WTC11 (cell line): Measurements from ENCODE around the gene KLK11. TPM values are rescaled to one million over a fixed set of nuclear protein-coding genes. Genes with fewer than 3 reads are reported as not detected.

Experiments used
- ATAC-seq: fragments of 200-7000 bp; cut with Tn5 transposase; 2 replicates; pipeline ENCODE4 v1.10.0; 2021; ENCODE audit warnings: mild to moderate bottlenecking, moderate library complexity
- CTCF ChIA-PET: fragments of 300-600 bp; sonication (Branson Sonifier 250); formaldehyde crosslinking; loops from one replicate; lab custom pipeline; 2021; ENCODE audit warnings: antibody characterized with exemption; lab: Charles Lee
- POLR2A ChIA-PET: fragments of 350-600 bp; sonication (Branson Sonifier 250); formaldehyde crosslinking; loops from one replicate; lab custom pipeline; 2021; ENCODE audit warnings: antibody characterized with exemption; lab: Charles Lee
- DNase-seq: peaks from one replicate; pipeline ENCODE4 v3.0.0; 2021; ENCODE audit warnings: low spot score
- H3K27ac Mint-ChIP-seq: 2 replicates; pipeline ENCODE4 v1.8.0; 2021; ENCODE audit warnings: mixed read lengths
- H3K27me3 Mint-ChIP-seq: 2 replicates; pipeline ENCODE4 v1.8.0; 2021; ENCODE audit warnings: low read depth, mild to moderate bottlenecking, moderate library complexity, mixed read lengths
- H3K36me3 Mint-ChIP-seq: 2 replicates; pipeline ENCODE4 v1.8.0; 2021; ENCODE audit warnings: mixed read lengths
- H3K4me1 Mint-ChIP-seq: 2 replicates; pipeline ENCODE4 v1.8.0; 2022; ENCODE audit warnings: mixed read lengths
- H3K4me3 Mint-ChIP-seq: 2 replicates; pipeline ENCODE4 v1.8.0; 2021; ENCODE audit warnings: mild to moderate bottlenecking, moderate library complexity, mixed read lengths
- H3K9me3 Mint-ChIP-seq: 2 replicates; pipeline ENCODE4 v1.8.0; 2021; ENCODE audit warnings: mixed read lengths
- ATF1 ChIP-seq: sonication (generic); formaldehyde crosslinking; IDR thresholded peaks from 2 replicates; pipeline ENCODE4 v1.8.1; 2023; ENCODE audit warnings: mild to moderate bottlenecking, moderate library complexity, missing genetic modification reagents
- CREB1 ChIP-seq: sonication (generic); formaldehyde crosslinking; IDR thresholded peaks from 2 replicates; pipeline ENCODE4 v1.8.0; 2023; ENCODE audit warnings: mild to moderate bottlenecking, missing genetic modification reagents
- CREM ChIP-seq: sonication (generic); formaldehyde crosslinking; IDR thresholded peaks from 2 replicates; pipeline ENCODE4 v1.8.1; 2022; ENCODE audit warnings: mild to moderate bottlenecking, missing genetic modification reagents, moderate library complexity
- ELF4 ChIP-seq: sonication (generic); formaldehyde crosslinking; IDR thresholded peaks from 2 replicates; pipeline ENCODE4 v1.8.1; 2022; ENCODE audit warnings: low read depth, mild to moderate bottlenecking, moderate library complexity, missing genetic modification reagents
- GABPB1 ChIP-seq: sonication (generic); formaldehyde crosslinking; IDR thresholded peaks from 2 replicates; pipeline ENCODE4 v1.8.1; 2023; ENCODE audit warnings: mild to moderate bottlenecking, missing genetic modification reagents
- GRHL2 ChIP-seq: fragments of 250-450 bp; sonication (Bioruptor Pico); IDR thresholded peaks from 2 replicates; pipeline ENCODE4 v1.8.0; 2022; ENCODE audit warnings: mild to moderate bottlenecking, moderate library complexity; ENCODE audit not compliant: insufficient replicate concordance, severe bottlenecking
- IRF2 ChIP-seq: sonication (generic); formaldehyde crosslinking; IDR thresholded peaks from 2 replicates; pipeline ENCODE4 v1.8.0; 2022; ENCODE audit warnings: low read depth, missing genetic modification reagents, borderline replicate concordance
- JAZF1 ChIP-seq: fragments of 250-450 bp; sonication (Bioruptor Pico); IDR thresholded peaks from 2 replicates; pipeline ENCODE4 v1.9.0; 2021; ENCODE audit warnings: moderate library complexity, mild to moderate bottlenecking, inconsistent platforms
- JUN ChIP-seq: sonication (generic); formaldehyde crosslinking; IDR thresholded peaks from 2 replicates; pipeline ENCODE4 v1.8.0; 2023; ENCODE audit warnings: mild to moderate bottlenecking, missing genetic modification reagents
- NFE2L1 ChIP-seq: sonication (generic); formaldehyde crosslinking; IDR thresholded peaks from 2 replicates; pipeline ENCODE4 v1.8.1; 2023; ENCODE audit warnings: missing genetic modification reagents
- NR2C2 ChIP-seq: sonication (generic); formaldehyde crosslinking; IDR thresholded peaks from 2 replicates; pipeline ENCODE4 v1.8.0; 2022; ENCODE audit warnings: mild to moderate bottlenecking, missing genetic modification reagents
- OVOL2 ChIP-seq: fragments of 250-450 bp; sonication (Bioruptor Pico); IDR thresholded peaks from 2 replicates; pipeline ENCODE4 v1.9.0; 2021; ENCODE audit warnings: mild to moderate bottlenecking, borderline replicate concordance
- RELA ChIP-seq: sonication (generic); formaldehyde crosslinking; IDR thresholded peaks from 2 replicates; pipeline ENCODE4 v1.8.1; 2022; ENCODE audit warnings: missing genetic modification reagents, mild to moderate bottlenecking, borderline replicate concordance
- SMAD3 ChIP-seq: sonication (generic); formaldehyde crosslinking; IDR thresholded peaks from 2 replicates; pipeline ENCODE4 v1.8.0; 2022; ENCODE audit warnings: missing genetic modification reagents, mild to moderate bottlenecking, borderline replicate concordance
- TP53 ChIP-seq: sonication (generic); formaldehyde crosslinking; IDR thresholded peaks from 2 replicates; pipeline ENCODE4 v1.8.1; 2023; ENCODE audit warnings: mild to moderate bottlenecking, missing genetic modification reagents
- ZNF232 ChIP-seq: sonication (generic); formaldehyde crosslinking; IDR thresholded peaks from 2 replicates; pipeline ENCODE4 v1.8.0; 2022; ENCODE audit warnings: mild to moderate bottlenecking, missing genetic modification reagents
- ZNF263 ChIP-seq: sonication (generic); formaldehyde crosslinking; IDR thresholded peaks from 2 replicates; pipeline ENCODE4 v1.8.1; 2022; ENCODE audit warnings: low read depth, mild to moderate bottlenecking, moderate library complexity, missing genetic modification reagents
- ZNF671 ChIP-seq: fragments of 250-450 bp; sonication (Bioruptor Pico); IDR thresholded peaks from 2 replicates; pipeline ENCODE4 v1.8.0; 2021; ENCODE audit warnings: mild to moderate bottlenecking
- total RNA-seq: library from RNA; stranded (reverse); gene quantifications from 3 replicates; pipeline ENCODE4 v1.2.3, GENCODE V29; 2021
- TF ChIP-seq, protein P1 (sequence below): sonication (generic); formaldehyde crosslinking; IDR thresholded peaks from 2 replicates; pipeline ENCODE4 v1.8.0; 2023; ENCODE audit warnings: missing genetic modification reagents
- TF ChIP-seq, protein P2 (sequence below): fragments of 250-450 bp; sonication (Bioruptor Pico); IDR thresholded peaks from 2 replicates; pipeline ENCODE4 v2.1.2; 2022; ENCODE audit warnings: mild to moderate bottlenecking, moderate library complexity
- TF ChIP-seq, protein P3 (sequence below): sonication (generic); formaldehyde crosslinking; conservative IDR thresholded peaks from 2 replicates; pipeline ENCODE4 v1.8.1; 2022; ENCODE audit warnings: mild to moderate bottlenecking, missing genetic modification reagents
- TF ChIP-seq, protein P4 (sequence below): sonication (generic); formaldehyde crosslinking; IDR thresholded peaks from 2 replicates; pipeline ENCODE4 v1.8.1; 2022; ENCODE audit warnings: low read depth, mild to moderate bottlenecking, moderate library complexity, missing genetic modification reagents, borderline replicate concordance
- TF ChIP-seq, protein P5 (sequence below): sonication (generic); formaldehyde crosslinking; IDR thresholded peaks from 2 replicates; pipeline ENCODE4 v1.8.0; 2022; ENCODE audit warnings: missing genetic modification reagents
- TF ChIP-seq, protein P6 (sequence below): sonication (generic); formaldehyde crosslinking; IDR thresholded peaks from 2 replicates; pipeline ENCODE4 v1.8.1; 2023; ENCODE audit warnings: mild to moderate bottlenecking, missing genetic modification reagents
- TF ChIP-seq, protein P7 (sequence below): fragments of 200-600 bp; IDR thresholded peaks from 2 replicates; pipeline ENCODE4 v1.8.0; 2022; ENCODE audit warnings: antibody characterized with exemption
- TF ChIP-seq, protein P8 (sequence below): sonication (generic); formaldehyde crosslinking; IDR thresholded peaks from 2 replicates; pipeline ENCODE4 v1.8.1; 2023; ENCODE audit warnings: mild to moderate bottlenecking, moderate library complexity, missing genetic modification reagents

KLK11 gene
- total RNA-seq, 1 experiment from 2014 or later: 0.55 TPM

DNA sequence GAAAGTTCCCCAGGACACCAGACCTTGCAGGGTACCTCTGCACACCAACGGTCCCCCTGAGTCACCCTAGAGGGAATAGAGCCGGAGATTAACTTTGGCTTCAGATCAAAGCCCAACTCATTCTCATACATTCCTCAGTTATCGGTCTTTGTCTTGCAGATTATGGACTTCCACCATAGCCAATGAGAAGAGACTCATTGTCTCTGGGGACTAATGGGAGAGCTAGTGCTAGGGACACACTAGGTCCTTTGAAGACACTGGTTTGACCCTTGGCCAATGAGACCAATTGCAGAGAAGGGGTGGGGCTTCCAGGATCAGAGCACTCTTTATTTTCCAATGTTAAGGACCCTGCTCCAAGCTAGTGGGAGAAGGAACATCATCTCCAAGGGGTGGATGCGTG is 48.8 kb downstream of the KLK11 start:
- no peak overlapping the region for H3K27ac Mint-ChIP-seq
- peaks cover 43% of the 10 kb centered on the region for H3K4me1 Mint-ChIP-seq
- CTCF ChIA-PET: interaction anchor here (0.8 kb wide), 1 partner anchor 39 kb away, joined by 3 read pairs; no protein-coding TSS in a partner anchor

DNA sequence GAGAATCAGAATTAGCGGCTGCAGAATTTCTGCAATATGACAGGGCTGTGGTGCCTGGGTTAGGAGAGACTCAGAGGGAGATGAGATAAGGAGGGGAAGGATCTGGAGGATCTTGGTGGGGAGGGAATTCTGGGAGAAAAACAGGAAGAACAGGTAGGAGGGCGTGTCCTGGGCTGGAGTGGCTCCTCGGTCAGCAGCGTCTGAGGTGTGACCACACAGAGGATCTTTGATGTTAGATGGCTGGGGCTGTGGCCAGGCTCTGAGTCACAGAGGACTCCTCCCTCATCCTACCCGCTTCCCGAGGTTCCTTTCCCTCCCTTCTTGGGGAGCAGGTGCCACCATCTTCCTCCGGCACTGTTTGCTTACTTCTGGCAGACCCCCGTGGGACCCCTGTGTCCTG is 50.6 kb downstream of the KLK11 start:
- Mint-ChIP-seq H3K4me1 (peaks cover 46% of the 10 kb centered on the region), H3K27me3 (peaks cover 9% of the 10 kb centered on the region), H3K9me3 (peaks cover 4% of the 10 kb centered on the region), H3K36me3 (no peaks in the 10 kb centered on the region), H3K4me3 (no peak overlapping the region; the same call in 1 of the 2 replicates)
- ATAC-seq: peak; percentile 75
- POLR2A ChIA-PET: no interaction called here
- CTCF ChIA-PET: no interaction called here
- TF ChIP-seq, protein P1, sequence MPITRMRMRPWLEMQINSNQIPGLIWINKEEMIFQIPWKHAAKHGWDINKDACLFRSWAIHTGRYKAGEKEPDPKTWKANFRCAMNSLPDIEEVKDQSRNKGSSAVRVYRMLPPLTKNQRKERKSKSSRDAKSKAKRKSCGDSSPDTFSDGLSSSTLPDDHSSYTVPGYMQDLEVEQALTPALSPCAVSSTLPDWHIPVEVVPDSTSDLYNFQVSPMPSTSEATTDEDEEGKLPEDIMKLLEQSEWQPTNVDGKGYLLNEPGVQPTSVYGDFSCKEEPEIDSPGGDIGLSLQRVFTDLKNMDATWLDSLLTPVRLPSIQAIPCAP (CRISPR knock-in tag): no peak
- TF ChIP-seq ZNF232 (no peak), ZNF671 (CRISPR knock-in tag) (no peak), TP53 (CRISPR knock-in tag) (no peak), CREM (CRISPR knock-in tag) (no peak), OVOL2 (CRISPR knock-in tag) (no peak), NR2C2 (CRISPR knock-in tag) (no peak), GABPB1 (CRISPR knock-in tag) (no peak)
- TF ChIP-seq, protein P2, sequence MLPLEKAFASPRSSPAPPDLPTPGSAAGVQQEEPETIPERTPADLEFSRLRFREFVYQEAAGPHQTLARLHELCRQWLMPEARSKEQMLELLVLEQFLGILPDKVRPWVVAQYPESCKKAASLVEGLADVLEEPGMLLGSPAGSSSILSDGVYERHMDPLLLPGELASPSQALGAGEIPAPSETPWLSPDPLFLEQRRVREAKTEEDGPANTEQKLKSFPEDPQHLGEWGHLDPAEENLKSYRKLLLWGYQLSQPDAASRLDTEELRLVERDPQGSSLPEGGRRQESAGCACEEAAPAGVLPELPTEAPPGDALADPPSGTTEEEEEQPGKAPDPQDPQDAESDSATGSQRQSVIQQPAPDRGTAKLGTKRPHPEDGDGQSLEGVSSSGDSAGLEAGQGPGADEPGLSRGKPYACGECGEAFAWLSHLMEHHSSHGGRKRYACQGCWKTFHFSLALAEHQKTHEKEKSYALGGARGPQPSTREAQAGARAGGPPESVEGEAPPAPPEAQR (CRISPR knock-in tag): no peak
- TF ChIP-seq, protein P3, sequence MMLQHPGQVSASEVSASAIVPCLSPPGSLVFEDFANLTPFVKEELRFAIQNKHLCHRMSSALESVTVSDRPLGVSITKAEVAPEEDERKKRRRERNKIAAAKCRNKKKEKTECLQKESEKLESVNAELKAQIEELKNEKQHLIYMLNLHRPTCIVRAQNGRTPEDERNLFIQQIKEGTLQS (CRISPR knock-in tag): no peak
- TF ChIP-seq, protein P4, sequence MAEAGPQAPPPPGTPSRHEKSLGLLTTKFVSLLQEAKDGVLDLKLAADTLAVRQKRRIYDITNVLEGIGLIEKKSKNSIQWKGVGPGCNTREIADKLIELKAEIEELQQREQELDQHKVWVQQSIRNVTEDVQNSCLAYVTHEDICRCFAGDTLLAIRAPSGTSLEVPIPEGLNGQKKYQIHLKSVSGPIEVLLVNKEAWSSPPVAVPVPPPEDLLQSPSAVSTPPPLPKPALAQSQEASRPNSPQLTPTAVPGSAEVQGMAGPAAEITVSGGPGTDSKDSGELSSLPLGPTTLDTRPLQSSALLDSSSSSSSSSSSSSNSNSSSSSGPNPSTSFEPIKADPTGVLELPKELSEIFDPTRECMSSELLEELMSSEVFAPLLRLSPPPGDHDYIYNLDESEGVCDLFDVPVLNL: no peak
- TF ChIP-seq, all 79 proteins: peak for 0
- H3K27ac Mint-ChIP-seq: peak overlapping the region; percentile 79
- DNase-seq: peak; percentile 53

More for the DNA sequence above, 48.8 kb downstream of the KLK11 start:
- TF ChIP-seq, protein P5, sequence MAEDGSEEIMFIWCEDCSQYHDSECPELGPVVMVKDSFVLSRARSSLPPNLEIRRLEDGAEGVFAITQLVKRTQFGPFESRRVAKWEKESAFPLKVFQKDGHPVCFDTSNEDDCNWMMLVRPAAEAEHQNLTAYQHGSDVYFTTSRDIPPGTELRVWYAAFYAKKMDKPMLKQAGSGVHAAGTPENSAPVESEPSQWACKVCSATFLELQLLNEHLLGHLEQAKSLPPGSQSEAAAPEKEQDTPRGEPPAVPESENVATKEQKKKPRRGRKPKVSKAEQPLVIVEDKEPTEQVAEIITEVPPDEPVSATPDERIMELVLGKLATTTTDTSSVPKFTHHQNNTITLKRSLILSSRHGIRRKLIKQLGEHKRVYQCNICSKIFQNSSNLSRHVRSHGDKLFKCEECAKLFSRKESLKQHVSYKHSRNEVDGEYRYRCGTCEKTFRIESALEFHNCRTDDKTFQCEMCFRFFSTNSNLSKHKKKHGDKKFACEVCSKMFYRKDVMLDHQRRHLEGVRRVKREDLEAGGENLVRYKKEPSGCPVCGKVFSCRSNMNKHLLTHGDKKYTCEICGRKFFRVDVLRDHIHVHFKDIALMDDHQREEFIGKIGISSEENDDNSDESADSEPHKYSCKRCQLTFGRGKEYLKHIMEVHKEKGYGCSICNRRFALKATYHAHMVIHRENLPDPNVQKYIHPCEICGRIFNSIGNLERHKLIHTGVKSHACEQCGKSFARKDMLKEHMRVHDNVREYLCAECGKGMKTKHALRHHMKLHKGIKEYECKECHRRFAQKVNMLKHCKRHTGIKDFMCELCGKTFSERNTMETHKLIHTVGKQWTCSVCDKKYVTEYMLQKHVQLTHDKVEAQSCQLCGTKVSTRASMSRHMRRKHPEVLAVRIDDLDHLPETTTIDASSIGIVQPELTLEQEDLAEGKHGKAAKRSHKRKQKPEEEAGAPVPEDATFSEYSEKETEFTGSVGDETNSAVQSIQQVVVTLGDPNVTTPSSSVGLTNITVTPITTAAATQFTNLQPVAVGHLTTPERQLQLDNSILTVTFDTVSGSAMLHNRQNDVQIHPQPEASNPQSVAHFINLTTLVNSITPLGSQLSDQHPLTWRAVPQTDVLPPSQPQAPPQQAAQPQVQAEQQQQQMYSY (CRISPR knock-in tag): no peak
- TF ChIP-seq, protein P6, sequence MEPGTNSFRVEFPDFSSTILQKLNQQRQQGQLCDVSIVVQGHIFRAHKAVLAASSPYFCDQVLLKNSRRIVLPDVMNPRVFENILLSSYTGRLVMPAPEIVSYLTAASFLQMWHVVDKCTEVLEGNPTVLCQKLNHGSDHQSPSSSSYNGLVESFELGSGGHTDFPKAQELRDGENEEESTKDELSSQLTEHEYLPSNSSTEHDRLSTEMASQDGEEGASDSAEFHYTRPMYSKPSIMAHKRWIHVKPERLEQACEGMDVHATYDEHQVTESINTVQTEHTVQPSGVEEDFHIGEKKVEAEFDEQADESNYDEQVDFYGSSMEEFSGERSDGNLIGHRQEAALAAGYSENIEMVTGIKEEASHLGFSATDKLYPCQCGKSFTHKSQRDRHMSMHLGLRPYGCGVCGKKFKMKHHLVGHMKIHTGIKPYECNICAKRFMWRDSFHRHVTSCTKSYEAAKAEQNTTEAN (CRISPR knock-in tag): no peak
- TF ChIP-seq GRHL2 (CRISPR knock-in tag) (no peak), ELF4 (CRISPR knock-in tag) (no peak), JAZF1 (CRISPR knock-in tag) (no peak), TP53 (CRISPR knock-in tag) (no peak), ATF1 (no peak), NFE2L1 (CRISPR knock-in tag) (no peak), SMAD3 (CRISPR knock-in tag) (no peak), IRF2 (CRISPR knock-in tag) (no peak), CREB1 (CRISPR knock-in tag) (no peak), JUN (CRISPR knock-in tag) (no peak), NR2C2 (CRISPR knock-in tag) (no peak), ZNF263 (CRISPR knock-in tag) (no peak), RELA (no peak)
- TF ChIP-seq, protein P7, sequence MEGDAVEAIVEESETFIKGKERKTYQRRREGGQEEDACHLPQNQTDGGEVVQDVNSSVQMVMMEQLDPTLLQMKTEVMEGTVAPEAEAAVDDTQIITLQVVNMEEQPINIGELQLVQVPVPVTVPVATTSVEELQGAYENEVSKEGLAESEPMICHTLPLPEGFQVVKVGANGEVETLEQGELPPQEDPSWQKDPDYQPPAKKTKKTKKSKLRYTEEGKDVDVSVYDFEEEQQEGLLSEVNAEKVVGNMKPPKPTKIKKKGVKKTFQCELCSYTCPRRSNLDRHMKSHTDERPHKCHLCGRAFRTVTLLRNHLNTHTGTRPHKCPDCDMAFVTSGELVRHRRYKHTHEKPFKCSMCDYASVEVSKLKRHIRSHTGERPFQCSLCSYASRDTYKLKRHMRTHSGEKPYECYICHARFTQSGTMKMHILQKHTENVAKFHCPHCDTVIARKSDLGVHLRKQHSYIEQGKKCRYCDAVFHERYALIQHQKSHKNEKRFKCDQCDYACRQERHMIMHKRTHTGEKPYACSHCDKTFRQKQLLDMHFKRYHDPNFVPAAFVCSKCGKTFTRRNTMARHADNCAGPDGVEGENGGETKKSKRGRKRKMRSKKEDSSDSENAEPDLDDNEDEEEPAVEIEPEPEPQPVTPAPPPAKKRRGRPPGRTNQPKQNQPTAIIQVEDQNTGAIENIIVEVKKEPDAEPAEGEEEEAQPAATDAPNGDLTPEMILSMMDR: no peak
- TF ChIP-seq, protein P8, sequence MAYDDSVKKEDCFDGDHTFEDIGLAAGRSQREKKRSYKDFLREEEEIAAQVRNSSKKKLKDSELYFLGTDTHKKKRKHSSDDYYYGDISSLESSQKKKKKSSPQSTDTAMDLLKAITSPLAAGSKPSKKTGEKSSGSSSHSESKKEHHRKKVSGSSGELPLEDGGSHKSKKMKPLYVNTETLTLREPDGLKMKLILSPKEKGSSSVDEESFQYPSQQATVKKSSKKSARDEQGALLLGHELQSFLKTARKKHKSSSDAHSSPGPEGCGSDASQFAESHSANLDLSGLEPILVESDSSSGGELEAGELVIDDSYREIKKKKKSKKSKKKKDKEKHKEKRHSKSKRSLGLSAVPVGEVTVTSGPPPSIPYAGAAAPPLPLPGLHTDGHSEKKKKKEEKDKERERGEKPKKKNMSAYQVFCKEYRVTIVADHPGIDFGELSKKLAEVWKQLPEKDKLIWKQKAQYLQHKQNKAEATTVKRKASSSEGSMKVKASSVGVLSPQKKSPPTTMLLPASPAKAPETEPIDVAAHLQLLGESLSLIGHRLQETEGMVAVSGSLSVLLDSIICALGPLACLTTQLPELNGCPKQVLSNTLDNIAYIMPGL (CRISPR knock-in tag): no peak
- POLR2A ChIA-PET: no interaction called here
- Mint-ChIP-seq H3K27me3 (peaks cover 21% of the 10 kb centered on the region), H3K4me3 (no peak overlapping the region), H3K9me3 (peaks cover 4% of the 10 kb centered on the region), H3K36me3 (no peaks in the 10 kb centered on the region)
- ATAC-seq (no peak), DNase-seq (no peak)
